HG03159 (cell line): ENCODE measurements around the gene SUPT16H.
A peak's percentile ranks its signal among the peaks of the same experiment; 100 is the strongest.
"Not testable (repeated sequence)": the region's sequence is repeated elsewhere in the genome, so short reads cannot be mapped to it uniquely, and the experiment has no call there.

Experiments used
- ATAC-seq: cut with Tn5 transposase; IDR thresholded peaks from one replicate; pipeline ENCODE4 v1.9.1; 2021; ENCODE audit warnings: mild to moderate bottlenecking, moderate library complexity; ENCODE audit not compliant: unreplicated experiment

SUPT16H gene

DNA sequence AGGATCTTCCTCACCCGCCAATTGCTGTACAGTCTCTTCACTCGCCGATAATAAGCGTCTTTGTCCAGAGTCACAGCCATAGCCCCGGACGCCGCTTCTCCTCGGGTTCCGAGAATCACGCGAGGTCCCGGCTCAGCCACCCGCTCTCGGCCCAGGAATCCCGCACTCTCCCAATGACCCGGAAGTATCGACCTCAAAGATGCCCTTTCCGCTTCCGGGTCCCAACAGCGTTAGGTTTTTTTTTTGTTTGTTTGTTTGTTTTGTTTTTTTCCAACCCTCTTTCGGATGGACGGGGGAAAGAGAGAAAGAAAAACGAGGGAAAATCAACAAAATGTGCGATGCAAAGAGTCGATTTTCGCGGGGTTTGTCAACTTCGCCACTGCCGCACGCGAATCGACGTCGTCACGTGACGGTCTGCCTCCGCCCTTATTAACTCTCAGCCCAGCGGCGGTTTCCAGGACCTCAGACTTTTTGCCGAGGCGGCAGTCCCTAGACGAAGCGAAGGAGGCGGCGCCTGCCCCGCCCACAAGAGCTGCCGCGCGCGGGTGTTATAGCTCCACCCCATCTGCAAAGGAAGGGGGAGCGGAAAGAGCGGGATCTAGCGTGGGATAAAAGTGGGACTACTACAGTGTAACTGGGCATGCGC lies at the start of gene SUPT16H:
Gene SUPT16H, minus strand, starts transcription at position 172 of the 646 bp plus-strand sequence. Its CDS starts 92 bp downstream, at position 80.
- ATAC-seq = peak; percentile 86

DNA sequence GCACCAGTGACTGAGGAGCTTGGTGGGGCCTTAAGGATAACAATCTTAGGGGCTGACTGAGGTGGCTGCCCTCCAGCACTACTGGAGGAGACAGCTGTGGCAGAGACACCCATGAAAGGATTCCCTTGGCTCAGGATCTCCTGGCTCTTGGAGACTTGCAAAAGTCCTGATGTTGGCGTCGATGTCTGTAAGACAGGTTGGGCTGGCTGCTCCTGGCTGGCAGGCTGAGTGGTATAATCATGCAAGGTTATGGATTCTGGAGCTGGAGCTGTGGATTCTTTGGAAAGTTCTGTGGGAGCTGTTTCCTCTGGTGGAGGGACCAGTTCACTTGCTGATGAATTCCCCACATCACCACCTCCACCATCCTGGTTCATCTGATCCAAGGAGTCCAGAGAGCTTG lies 47.3 kb upstream of the SUPT16H start:
- ATAC-seq = no peak

DNA sequence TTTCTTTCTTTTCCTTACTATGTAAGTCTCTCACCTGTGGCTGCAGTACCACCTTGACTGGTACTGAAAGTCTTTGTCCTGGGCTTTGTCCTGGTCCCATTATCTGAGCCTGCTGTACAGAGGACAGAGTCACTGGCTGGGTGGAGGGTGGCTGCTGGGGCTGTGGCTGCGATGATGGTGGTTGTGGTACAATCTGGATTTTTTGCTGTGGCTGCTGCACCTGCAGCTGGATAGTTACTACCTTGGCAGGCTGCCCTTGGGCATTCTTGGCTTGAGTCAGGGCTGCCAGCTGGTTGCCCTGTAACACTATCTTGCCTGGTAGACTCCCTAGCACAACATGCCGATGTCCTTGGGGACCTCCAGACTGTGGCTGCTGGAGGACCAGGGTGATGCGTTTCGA lies 45.1 kb upstream of the SUPT16H start:
- ATAC-seq = no peak

DNA sequence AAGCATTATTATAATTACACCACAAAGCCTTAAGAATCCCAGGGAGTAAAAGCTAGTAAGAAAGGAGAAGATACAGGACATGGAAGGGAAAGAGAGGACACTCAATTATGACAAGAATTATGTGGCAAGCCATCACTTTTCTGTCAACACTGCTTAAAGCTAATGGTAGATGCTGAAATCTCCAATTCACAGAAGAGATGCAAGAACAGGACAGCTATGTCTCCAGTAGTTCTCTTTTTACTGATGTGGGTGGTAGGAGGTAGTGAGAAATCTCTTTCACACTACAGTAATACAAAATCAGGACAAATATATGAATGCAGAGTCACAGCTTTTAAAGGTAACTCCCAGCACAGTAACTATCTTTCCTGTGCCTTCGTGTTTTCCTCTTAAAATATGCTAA lies 42.9 kb upstream of the SUPT16H start:
- no peak for ATAC-seq

DNA sequence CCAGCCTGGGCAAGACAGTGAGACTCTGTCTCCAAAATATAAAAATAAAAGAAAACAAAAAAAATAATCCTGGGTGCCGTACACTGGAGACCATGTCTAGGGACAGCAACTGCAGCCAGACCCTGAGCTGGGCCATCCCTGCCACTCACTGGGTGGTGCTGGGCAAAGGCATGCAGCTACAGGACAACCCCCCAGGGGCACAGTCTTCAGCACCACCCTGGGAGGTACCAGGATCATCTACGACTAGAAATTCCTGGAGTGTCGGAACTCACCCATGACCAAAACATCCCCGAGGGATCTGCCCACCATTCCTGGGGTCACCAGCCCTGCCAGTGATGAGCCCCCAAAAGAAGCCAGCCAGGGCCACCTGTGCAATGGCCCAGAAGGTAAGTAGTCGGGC lies 35.7 kb upstream of the SUPT16H start:
- ATAC-seq = no peak

DNA sequence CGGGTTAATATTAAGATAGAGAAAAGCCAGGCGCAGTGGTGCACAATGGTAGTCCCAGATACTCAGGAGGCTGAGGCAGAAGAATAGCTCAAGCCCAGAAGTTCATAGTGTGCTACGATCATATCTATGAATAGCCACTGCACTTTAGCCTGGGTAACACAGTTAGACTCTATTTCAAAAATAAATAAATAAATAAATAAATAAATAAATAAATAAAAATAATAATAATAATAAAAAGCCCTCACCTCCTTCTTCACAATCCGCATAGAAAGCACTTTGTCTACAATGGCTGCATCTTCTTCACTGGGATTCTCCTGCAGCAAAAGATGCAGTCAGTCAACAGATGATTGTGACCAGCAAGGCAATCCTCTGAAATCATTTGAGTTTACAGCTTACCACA lies 31.5 kb upstream of the SUPT16H start:
- ATAC-seq = no peak

DNA sequence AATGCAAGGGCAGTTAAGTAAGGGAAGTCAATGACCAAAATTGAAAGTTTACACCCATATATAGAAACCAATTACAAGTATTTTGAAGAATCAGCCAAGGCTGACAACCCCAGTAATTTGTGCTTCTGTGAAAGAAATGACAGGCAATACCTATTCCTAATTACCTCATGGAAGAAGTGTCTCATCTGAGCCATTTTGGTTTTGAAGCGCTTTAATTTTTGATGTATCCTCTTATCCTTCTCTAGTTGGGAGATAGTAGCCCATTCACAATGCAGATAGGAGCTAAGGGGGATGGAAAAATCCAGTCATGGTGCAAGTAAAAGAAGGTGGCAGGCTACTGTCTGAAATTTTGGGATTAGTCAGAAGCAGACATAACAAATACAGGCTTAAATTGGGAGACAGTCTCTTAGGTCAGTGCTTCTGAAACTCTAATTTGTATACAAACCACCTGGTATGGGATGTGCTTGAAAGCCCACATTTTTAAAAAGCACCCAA lies 30.4 kb upstream of the SUPT16H start:
- no peak for ATAC-seq

DNA sequence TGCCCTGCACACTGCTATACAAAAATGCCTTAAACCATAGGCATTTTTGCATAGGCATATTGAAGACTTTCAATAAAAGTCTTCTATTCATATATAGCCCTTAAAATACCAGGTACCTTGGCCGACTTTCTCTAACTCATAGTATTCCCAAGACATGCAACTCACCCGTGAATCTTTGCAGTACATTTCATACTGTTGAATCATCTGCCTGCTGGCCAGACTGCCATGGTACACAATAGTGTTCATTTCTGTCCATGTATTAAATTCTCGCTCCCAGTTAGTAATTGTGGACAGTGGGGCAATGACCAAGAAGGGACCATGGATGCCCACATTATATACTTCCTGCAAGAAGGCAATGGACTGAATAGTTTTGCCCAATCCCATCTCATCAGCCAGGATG lies 24.3 kb upstream of the SUPT16H start:
- ATAC-seq = no peak

DNA sequence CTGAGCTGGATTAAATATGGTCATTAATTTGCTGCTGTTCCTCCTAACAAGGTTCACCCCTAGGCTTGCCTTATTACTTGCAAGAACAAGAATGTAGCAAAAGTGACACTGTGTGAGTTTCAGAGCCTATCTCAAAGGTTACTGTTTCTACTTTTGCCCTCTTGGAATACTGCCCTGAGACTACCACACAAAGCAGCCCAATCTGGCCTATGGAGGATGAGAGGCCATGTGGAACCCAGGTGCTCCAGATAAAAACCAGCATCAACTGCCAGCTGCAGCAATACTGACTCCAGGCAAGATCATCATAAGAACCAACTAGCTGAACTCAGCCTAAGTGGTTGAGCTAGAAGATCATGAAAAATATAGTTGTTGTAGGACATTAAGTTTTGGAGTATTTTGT lies 22.4 kb upstream of the SUPT16H start:
- no peak for ATAC-seq

DNA sequence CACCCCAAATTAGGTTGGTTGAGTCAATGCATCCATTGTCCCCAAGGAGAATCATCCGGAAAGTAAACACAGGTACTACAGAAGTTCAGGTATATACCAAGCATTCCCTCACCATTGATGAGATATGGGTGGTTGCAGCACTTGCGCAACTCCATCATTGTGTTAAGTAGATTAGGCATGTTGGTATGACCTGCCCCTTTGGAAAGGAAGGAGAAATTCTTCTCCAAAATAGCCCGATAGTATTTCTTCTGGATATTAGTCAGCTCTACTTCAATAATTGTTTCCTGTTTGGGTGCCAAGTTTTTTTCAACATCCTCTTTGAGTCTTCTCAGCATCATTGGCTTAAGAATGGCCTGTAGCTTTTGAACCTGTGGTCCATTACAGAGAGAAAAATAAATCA lies 21.3 kb upstream of the SUPT16H start:
- ATAC-seq = no peak

DNA sequence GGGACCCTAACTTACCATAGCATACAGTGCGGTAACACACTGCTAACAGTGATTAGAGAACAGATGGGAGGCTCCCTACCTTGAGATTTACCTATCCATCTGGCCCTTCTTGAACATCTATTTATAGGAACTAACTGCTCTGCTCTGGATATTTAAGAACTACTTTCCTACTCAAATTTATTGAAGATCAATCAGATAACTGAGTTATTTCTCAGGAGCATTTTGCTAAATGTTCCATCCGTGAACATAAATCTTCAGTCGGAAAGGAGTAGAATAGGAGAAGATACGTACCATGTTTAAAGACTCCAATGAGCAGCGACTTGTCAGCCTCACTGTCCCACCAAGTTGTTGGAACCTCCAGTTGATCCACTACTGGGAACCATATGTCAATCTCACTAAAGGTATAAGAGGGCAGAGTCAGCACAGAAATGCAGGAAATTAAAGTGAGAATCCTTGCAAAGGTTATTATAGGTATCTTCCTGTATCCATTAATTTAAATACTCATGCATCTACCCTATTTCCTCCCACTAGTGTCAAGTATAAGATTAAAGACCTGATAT lies 15.6 kb upstream of the SUPT16H start:
- no peak for ATAC-seq

DNA sequence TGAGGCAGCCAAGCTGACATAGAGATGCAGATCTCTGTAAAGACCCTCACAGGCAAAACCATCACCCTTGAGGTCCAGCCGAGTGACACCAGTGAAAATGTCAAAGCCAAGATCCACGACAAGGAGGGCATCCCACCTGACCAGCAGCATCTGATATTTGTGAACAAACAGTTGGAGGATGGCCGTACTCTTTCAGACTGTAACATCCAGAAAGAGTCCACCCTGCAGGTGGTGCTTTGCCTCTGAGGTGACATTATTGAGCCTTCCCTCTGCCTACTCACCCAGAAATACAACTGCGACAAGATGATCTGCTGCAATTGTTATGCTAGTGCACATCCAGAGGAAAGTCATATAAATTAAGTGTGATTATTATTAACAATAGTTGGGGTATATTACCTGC lies 15.1 kb upstream of the SUPT16H start:
- ATAC-seq = no peak

DNA sequence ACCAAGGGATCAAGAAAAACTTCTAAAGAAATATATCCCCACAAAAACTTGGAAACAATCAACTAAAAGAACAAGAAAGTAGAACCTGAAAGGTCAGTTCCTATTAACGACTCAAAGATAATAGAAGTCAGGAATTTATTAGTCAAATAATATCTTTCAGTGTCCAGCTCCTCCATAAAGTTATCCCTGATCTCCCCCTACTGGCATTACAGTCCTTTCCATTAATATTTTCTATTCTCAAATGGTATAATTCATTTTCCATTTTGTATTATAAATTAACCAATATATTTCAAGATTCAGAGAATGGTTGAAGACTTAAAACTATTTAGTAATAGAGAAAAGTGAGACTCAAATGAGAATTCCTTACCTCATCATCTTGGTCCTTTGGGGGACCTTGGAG lies 11.6 kb upstream of the SUPT16H start:
- no peak for ATAC-seq

DNA sequence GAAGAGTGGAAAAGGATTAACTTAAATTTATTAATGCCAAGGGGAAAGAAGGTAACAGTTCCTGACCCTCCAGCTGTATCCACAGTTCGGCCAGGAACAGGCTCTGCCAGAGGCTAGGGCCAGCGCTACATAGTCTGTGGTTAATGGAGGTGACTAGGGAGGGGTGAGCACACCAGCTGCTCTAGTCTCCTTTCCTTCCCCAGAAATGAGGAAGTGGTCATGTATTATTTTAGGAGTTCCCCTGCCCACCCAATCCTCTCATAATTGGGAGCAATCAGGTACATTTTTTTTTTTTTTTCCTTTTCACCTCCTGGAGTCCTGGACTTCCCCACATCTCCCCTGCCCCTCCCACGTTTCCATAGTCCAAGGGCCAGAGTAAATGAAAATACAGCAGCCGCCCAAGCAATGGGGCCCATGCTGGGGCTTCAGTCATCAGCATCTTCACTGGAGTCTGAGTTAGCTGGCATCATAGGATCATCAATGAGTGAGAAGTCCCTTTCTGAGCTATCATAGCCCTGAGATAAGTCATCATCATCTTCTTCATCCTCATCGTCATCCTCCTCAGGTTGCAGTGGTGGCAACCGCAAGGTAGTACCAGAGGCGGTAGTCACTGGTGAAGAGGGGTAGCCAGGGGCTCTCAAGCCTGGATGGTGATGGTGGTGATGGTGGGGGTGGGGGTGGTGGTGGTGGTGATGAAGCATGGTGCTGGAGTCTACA lies 1.5 kb upstream of the SUPT16H start:
- no peak for ATAC-seq

DNA sequence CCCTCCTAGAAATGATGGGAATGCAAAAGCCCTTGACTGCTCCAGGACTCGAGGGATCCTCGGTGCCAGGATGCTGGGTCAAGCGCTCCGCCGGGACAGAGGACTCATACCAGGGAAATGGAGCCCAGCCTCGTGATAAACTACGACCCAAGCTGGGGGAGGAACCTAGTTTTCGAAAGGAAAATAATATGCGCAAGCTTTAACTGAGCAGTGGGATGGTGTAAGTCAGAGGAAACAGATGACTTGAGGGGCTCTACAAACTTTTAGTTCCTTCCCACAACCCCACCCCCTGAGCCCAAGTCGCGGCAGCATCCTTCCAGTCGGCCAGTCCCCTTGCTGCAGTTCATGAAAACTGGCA lies 654 bp upstream of the SUPT16H start:
- ATAC-seq = peak; percentile 26

DNA sequence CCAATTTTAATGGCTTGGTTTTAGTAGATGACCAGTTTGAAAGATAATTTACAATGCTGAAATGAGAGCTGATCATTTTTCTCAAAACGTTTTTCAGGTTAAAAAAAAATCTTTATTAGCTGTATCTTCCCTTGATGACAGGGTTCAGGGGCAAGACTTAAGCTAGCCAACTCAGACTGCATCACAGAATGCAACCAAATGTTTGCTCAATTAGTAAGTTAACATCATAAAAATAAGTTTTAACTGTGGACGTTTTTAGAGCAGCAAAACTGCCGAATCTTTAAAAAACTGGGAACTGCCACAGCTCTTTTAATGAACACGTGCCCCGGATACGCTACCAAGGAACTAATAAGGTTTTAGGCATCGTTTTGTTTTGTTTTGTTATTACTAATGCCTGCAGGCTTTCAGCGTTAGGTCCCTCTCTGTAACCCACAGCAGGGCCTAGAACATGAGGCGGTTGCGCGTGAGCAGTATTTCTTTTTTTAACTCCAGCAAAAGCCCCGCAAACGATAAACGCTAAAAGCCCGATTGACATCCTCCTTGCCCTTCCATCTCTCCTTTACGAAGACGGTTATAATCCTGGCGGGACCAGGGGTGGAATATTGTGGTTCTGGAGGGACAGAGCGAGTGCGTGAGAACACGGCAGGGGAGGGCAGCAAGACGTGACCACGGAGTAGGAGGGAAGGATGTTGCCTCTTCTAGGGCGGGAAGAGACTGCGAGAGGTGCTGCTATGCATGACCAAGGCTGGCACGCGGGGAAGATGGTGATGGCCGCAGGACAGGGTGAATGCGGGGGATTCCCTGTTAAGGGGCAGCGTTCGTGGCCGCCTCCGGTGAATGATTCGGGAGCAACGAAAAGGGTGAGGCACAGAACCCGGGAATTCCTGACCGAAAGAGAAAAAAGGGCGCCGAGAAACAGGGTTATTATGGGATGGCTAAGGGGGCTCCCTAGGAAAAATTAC lies 652 bp downstream of the SUPT16H start:
- peak; percentile 35 for ATAC-seq

DNA sequence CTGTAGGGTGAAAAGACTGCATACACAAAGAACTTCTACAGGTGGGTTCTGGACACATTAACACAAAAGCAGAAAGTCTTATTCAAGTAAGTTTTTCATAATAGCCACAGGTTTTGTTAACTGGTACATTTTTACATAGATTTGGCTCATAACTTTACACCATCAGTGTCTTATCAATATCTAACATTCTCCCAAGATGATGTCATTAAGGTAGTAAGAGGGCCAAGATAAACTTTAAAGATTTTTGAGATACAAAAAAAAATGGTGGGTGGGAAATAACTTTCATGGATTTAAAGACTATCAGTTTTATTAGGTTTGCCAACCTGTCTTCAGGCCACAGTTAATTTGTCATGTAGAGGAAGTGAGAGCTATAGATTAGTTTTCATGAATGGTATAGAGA lies 1.7 kb downstream of the SUPT16H start:
- ATAC-seq = no peak

DNA sequence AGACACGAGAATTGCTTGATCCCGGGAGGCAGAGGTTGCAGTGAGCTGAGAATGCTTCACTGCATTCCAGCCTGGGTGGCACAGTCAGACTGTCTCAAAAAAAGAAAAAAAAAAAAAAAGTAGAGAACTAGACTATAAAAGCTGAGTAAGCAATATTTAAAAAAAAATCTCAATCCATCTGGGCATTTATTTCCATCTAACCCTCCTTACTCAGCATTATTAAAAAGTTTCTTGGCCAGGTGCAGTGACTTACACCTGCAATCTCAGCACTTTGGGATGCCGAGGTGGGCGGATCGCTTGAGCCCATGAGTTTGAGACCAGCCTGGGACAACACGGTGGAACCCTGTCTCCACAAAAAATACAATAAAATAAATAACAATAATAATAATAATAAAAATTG lies 4.5 kb downstream of the SUPT16H start:
- ATAC-seq = no peak

DNA sequence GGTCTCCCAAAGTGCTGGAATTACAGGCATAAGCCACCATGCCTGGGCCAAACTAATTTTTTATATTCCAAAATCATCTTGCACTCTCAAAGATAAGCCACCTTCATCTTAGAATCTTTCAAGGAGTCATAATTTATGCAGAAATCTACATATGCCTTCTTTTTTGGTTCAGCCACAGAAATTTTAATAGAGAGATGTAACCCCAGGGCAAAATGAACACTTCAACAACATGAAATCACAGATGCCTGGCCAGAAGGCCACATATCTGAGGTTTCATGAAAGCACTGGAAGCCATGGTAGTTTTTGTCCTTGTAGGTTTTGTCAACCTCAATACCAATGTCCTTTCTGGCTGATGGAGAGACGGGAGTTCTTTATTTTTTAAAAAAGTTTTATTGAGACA lies 9.8 kb downstream of the SUPT16H start:
- ATAC-seq = no peak

DNA sequence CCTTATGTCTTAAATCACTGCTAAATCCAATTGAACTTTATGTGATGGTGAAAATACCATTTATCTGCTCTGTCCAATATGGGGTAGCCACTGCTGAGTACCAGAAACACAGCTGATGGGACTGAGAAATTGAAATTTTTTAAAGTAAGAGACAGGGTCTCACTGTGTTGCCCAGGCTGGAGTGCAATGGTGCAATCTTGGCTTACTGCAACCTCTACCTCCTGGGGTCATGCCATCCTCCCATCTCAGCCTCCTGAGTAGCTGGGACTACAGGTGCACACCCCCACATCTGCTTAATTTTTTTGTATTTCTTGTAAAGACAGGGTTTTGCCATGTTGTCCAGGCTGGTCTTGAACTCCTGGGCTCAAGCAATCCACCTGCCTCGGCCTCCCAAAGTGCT lies 11.0 kb downstream of the SUPT16H start:
- not testable (repeated sequence) for ATAC-seq
